ENCODE measurements around the gene GIPC2. TPM values are rescaled to one million over a fixed set of nuclear protein-coding genes. Genes with fewer than 3 reads are reported as not detected.
"Not testable (repeated sequence)": the region's sequence is repeated elsewhere in the genome, so short reads cannot be mapped to it uniquely, and the experiment has no call there.

GIPC2 gene
- total RNA-seq, 1 experiment from 2014 or later: 0.26 TPM

DNA sequence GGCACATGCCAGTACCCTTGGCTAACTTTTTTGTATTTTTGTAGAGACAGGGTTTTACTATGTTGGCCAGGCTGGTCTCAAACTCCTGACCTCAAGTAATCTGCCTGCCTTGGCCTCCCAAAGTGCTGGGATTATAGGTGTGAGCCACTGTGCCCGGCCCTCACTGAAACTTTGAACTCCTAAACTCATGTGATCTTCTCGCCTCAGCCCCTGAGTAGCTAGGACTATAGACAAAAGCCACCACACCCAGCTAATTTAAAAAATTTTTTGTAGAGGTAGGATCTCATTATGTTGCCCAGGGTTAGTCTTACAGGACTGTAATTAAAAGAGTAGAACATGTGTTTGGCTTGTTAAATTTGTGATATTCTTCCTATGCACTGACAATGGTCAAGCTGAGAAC lies 19.1 kb downstream of the GIPC2 start:
- BruUV-seq (replicated peaks); H3K9me3 ChIP-seq (ENCODE audit: control insufficient read depth, insufficient read depth, low read depth, low read length); in situ Hi-C loops (cut with HindIII; ENCODE audit: low pct_unique_long_range_greater_than_20kb, low sequenced_read_pairs); H3K27ac ChIP-seq (ENCODE audit: low read length); POLR2A ChIA-PET; H3K4me3 ChIP-seq (ENCODE audit: low read depth in 2 of 2, low read length in 2 of 2); ATAC-seq; DNase-seq (ENCODE audit: low read depth, low spot score); intact Hi-C loops (cut with micrococcal nuclease; ENCODE audit: unreplicated experiment); CTCF ChIA-PET; H3K36me3 ChIP-seq (ENCODE audit: control insufficient read depth, insufficient read depth, low read length); H3K27me3 ChIP-seq (ENCODE audit: control insufficient read depth, insufficient read depth, low read length); H3K4me1 ChIP-seq (ENCODE audit: control insufficient read depth, insufficient read depth, low read length): not testable (repeated sequence)

DNA sequence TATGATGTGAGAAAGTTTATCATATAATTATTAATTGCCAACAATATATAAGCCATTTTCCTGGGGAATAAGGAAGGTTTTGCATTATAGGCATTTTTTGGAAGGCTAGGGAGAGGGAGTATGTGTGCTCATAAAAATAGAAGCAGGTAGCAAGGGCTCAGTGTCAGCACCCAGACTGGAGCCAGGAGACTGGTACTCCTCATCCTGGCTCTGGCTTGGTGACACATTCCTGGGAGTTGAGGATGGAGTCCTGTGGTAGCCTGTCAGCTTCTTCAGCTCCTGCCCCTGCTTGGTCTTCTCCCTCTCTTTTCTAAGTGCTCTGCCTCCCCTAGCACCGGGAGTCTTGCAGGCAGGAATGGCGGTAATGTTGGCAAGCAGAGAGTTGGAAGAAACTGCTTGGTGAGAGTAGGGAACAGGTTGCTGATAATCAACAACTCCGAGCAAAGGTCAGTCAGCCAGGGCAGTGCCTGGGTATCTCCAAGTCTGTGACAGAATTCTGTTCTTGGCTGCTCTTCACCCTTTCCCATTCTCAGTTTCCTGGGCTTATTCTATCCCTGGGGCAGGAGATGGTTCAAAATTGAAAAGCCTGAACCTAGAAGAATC lies 23.0 kb downstream of the GIPC2 start:
- in situ Hi-C loops (cut with HindIII; ENCODE audit: low pct_unique_long_range_greater_than_20kb, low sequenced_read_pairs) (no loop called here), intact Hi-C loops (cut with micrococcal nuclease; ENCODE audit: unreplicated experiment) (no loop called here)
- no peak overlapping the region for H3K27ac ChIP-seq (ENCODE audit: low read length)
- ATAC-seq: 0 out of 2 replicates have a peak, but pooled peaks have one; percentile 45
- CTCF ChIA-PET: no interaction called here
- POLR2A ChIA-PET: no interaction called here
- H3K9me3 ChIP-seq (ENCODE audit: control insufficient read depth, insufficient read depth, low read depth, low read length): no peaks in the 10 kb centered on the region
- no peak overlapping the region for H3K4me3 ChIP-seq (ENCODE audit: low read depth in 2 of 2, low read length in 2 of 2)
- H3K4me1 ChIP-seq (ENCODE audit: control insufficient read depth, insufficient read depth, low read length): no peaks in the 10 kb centered on the region
- no peaks in the 10 kb centered on the region for H3K36me3 ChIP-seq (ENCODE audit: control insufficient read depth, insufficient read depth, low read length)
- no TSS peak for BruUV-seq (replicated peaks)
- no peak for DNase-seq (ENCODE audit: low read depth, low spot score)
- TF ChIP-seq, protein P1, sequence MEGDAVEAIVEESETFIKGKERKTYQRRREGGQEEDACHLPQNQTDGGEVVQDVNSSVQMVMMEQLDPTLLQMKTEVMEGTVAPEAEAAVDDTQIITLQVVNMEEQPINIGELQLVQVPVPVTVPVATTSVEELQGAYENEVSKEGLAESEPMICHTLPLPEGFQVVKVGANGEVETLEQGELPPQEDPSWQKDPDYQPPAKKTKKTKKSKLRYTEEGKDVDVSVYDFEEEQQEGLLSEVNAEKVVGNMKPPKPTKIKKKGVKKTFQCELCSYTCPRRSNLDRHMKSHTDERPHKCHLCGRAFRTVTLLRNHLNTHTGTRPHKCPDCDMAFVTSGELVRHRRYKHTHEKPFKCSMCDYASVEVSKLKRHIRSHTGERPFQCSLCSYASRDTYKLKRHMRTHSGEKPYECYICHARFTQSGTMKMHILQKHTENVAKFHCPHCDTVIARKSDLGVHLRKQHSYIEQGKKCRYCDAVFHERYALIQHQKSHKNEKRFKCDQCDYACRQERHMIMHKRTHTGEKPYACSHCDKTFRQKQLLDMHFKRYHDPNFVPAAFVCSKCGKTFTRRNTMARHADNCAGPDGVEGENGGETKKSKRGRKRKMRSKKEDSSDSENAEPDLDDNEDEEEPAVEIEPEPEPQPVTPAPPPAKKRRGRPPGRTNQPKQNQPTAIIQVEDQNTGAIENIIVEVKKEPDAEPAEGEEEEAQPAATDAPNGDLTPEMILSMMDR (IDR thresholded peaks at IDR 0.05): no peak
- TF ChIP-seq, protein P2, sequence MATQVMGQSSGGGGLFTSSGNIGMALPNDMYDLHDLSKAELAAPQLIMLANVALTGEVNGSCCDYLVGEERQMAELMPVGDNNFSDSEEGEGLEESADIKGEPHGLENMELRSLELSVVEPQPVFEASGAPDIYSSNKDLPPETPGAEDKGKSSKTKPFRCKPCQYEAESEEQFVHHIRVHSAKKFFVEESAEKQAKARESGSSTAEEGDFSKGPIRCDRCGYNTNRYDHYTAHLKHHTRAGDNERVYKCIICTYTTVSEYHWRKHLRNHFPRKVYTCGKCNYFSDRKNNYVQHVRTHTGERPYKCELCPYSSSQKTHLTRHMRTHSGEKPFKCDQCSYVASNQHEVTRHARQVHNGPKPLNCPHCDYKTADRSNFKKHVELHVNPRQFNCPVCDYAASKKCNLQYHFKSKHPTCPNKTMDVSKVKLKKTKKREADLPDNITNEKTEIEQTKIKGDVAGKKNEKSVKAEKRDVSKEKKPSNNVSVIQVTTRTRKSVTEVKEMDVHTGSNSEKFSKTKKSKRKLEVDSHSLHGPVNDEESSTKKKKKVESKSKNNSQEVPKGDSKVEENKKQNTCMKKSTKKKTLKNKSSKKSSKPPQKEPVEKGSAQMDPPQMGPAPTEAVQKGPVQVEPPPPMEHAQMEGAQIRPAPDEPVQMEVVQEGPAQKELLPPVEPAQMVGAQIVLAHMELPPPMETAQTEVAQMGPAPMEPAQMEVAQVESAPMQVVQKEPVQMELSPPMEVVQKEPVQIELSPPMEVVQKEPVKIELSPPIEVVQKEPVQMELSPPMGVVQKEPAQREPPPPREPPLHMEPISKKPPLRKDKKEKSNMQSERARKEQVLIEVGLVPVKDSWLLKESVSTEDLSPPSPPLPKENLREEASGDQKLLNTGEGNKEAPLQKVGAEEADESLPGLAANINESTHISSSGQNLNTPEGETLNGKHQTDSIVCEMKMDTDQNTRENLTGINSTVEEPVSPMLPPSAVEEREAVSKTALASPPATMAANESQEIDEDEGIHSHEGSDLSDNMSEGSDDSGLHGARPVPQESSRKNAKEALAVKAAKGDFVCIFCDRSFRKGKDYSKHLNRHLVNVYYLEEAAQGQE (IDR thresholded peaks at IDR 0.05; ENCODE audit: insufficient read depth in 1 of 2, low read depth in 2 of 2, low read length in 1 of 2): no peak
- TF ChIP-seq SIN3A (IDR thresholded peaks at IDR 0.05; ENCODE audit: borderline replicate concordance, insufficient read depth, low read depth, low read length) (no peak), TCF7L2 (IDR thresholded peaks at IDR 0.05; ENCODE audit: low read depth, low read length) (no peak), POLR2AphosphoS5 (IDR thresholded peaks at IDR 0.05; ENCODE audit: low read depth, low read length) (no peak)
- peaks cover 5% of the 10 kb centered on the region for H3K27me3 ChIP-seq (ENCODE audit: control insufficient read depth, insufficient read depth, low read length)

DNA sequence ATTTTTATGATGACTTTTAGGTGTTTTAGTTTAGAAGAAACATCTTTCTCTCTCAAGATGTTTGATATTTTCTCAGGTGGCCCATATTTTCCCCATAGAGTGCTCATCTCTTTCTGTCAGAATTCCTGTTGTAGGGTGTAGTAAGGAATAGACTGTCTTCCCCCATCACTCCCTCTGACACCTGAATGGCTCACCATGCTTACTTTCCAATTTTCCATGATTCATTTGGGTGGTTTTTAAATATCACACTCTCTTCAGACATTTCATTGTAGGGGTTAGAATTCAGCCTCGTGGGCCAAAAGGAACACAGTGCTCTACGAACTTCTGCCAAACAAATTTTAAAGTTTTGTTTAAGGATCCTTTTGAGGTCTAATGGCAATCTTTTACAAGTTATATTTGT lies 24.0 kb downstream of the GIPC2 start:
- no TSS peak for BruUV-seq (replicated peaks)
- Histone ChIP-seq H3K9me3 (ENCODE audit: control insufficient read depth, insufficient read depth, low read depth, low read length) (no peaks in the 10 kb centered on the region), H3K36me3 (ENCODE audit: control insufficient read depth, insufficient read depth, low read length) (no peaks in the 10 kb centered on the region), H3K27me3 (ENCODE audit: control insufficient read depth, insufficient read depth, low read length) (peaks cover 5% of the 10 kb centered on the region), H3K27ac (ENCODE audit: low read length) (no peak overlapping the region), H3K4me1 (ENCODE audit: control insufficient read depth, insufficient read depth, low read length) (no peaks in the 10 kb centered on the region), H3K4me3 (ENCODE audit: low read depth in 2 of 2, low read length in 2 of 2) (no peak overlapping the region)
- CTCF ChIA-PET: no interaction called here
- in situ Hi-C loops (cut with HindIII; ENCODE audit: low pct_unique_long_range_greater_than_20kb, low sequenced_read_pairs) (no loop called here), intact Hi-C loops (cut with micrococcal nuclease; ENCODE audit: unreplicated experiment) (no loop called here)
- POLR2A ChIA-PET: no interaction called here
- DNase-seq (ENCODE audit: low read depth, low spot score): no peak
- no peak for ATAC-seq
- TF ChIP-seq TCF7L2 (IDR thresholded peaks at IDR 0.05; ENCODE audit: low read depth, low read length) (no peak), SIN3A (IDR thresholded peaks at IDR 0.05; ENCODE audit: borderline replicate concordance, insufficient read depth, low read depth, low read length) (no peak), POLR2AphosphoS5 (IDR thresholded peaks at IDR 0.05; ENCODE audit: low read depth, low read length) (no peak)
- TF ChIP-seq, protein P1 (IDR thresholded peaks at IDR 0.05): no peak
- TF ChIP-seq, protein P2 (IDR thresholded peaks at IDR 0.05; ENCODE audit: insufficient read depth in 1 of 2, low read depth in 2 of 2, low read length in 1 of 2): no peak

Data from Panc1 (cell line).